RKO (cell line): ENCODE measurements around the gene IL17RD.

Experiments used
- DNase-seq: peaks from one replicate; pipeline ENCODE4 v3.0.0-alpha.2; 2016; ENCODE audit warnings: low spot score

IL17RD gene

GRCh38 chr3:57130571-57131209, 34.5 kb downstream of the IL17RD start:
- DNase-seq, result no peak

GRCh38 chr3:57128826-57129667, 36.1 kb downstream of the IL17RD start:
- no peak for DNase-seq

GRCh38 chr3:57127891-57128518, 37.1 kb downstream of the IL17RD start:
- no peak for DNase-seq

GRCh38 chr3:57126244-57126643, 38.9 kb downstream of the IL17RD start:
- no peak for DNase-seq

- no peak for DNase-seq
Measured at GRCh38 chr3:57120451-57121174, 44.5 kb downstream of the IL17RD start.

- DNase-seq, result no peak
Measured at GRCh38 chr3:57120040-57120439, 45.1 kb downstream of the IL17RD start.

GRCh38 chr3:57118254-57118653, 46.9 kb downstream of the IL17RD start:
- no peak for DNase-seq

GRCh38 chr3:57116501-57116900, 48.7 kb downstream of the IL17RD start:
- DNase-seq, result no peak

GRCh38 chr3:57112206-57112605, 52.9 kb downstream of the IL17RD start:
- peak; percentile 21 for DNase-seq

- no peak for DNase-seq
Measured at GRCh38 chr3:57110798-57111197, 54.4 kb downstream of the IL17RD start.

GRCh38 chr3:57110214-57110613, 54.9 kb downstream of the IL17RD start:
- no peak for DNase-seq

- no peak for DNase-seq
Measured at GRCh38 chr3:57109437-57110199, 55.5 kb downstream of the IL17RD start.

- DNase-seq, result no peak
Measured at GRCh38 chr3:57108684-57109083, 56.5 kb downstream of the IL17RD start.

- DNase-seq, result no peak
Measured at GRCh38 chr3:57105585-57105984, 59.6 kb downstream of the IL17RD start.

GRCh38 chr3:57100046-57100695, 65.0 kb downstream of the IL17RD start:
- peak; percentile 76 for DNase-seq

- no peak for DNase-seq
Measured at GRCh38 chr3:57098418-57099310, 66.5 kb downstream of the IL17RD start.

GRCh38 chr3:57097536-57097935, 67.6 kb downstream of the IL17RD start:
- DNase-seq, result no peak

GRCh38 chr3:57095363-57095762, 69.8 kb downstream of the IL17RD start:
- no peak for DNase-seq

GRCh38 chr3:57094575-57094974, 70.6 kb downstream of the IL17RD start:
- DNase-seq, result no peak

GRCh38 chr3:57093971-57094535, 71.1 kb downstream of the IL17RD start:
- DNase-seq, result no peak
